IMR-90 (cell line): Measurements from ENCODE around the gene SP2. TPM values are rescaled to one million over a fixed set of nuclear protein-coding genes. Genes with fewer than 3 reads are reported as not detected.

Experiments used
- ATAC-seq: fragments of 200-7000 bp; cut with Tn5 transposase; 2 replicates; pipeline ENCODE4 v1.9.1; 2020; ENCODE audit warnings: low read depth, mild to moderate bottlenecking, moderate library complexity
- BruUV-seq: library from RNA; stranded (reverse); fragments of 400-500 nt; replicated peaks from 2 replicates; lab custom pipeline; 2021; lab: Mats Ljungman, UMichigan
- CTCF ChIA-PET: fragments of 300-600 bp; formaldehyde crosslinking; extraction: SDS; loops from one replicate; lab custom pipeline; 2021; ENCODE audit warnings: antibody characterized with exemption; lab: Yijun Ruan, JAX
- POLR2A ChIA-PET: fragments of 300-600 bp; sonication (Branson Sonifier 250); formaldehyde crosslinking; loops from one replicate; lab custom pipeline; 2022; ENCODE audit warnings: antibody characterized with exemption; ENCODE audit not compliant: unreplicated experiment; lab: Charles Lee
- DNase-seq: peaks from one replicate; pipeline ENCODE4 v3.0.0; 2013
- H2AFZ ChIP-seq: replicated peaks from 2 replicates; pipeline ENCODE3; 2013; ENCODE audit warnings: low read length, mild to moderate bottlenecking; ENCODE audit not compliant: poor library complexity
- H2AK5ac ChIP-seq: 2 replicates; pipeline ENCODE4 v1.6.1; 2013; ENCODE audit warnings: low read depth, low read length, inconsistent platforms
- H2AK9ac ChIP-seq: replicated peaks from 2 replicates; pipeline ENCODE3; 2013; ENCODE audit warnings: mild to moderate bottlenecking, low read depth, low read length, moderate library complexity; ENCODE audit not compliant: poor library complexity
- H2BK120ac ChIP-seq: 2 replicates; pipeline ENCODE4 v1.6.1; 2013; ENCODE audit warnings: low read depth, low read length, inconsistent platforms
- H2BK15ac ChIP-seq: 3 replicates; pipeline ENCODE4 v1.6.1; 2013; ENCODE audit warnings: low read depth, low read length, inconsistent platforms
- H2BK20ac ChIP-seq: 2 replicates; pipeline ENCODE4 v1.6.1; 2013; ENCODE audit warnings: low read depth, mild to moderate bottlenecking, inconsistent platforms, low read length, moderate library complexity
- H2BK5ac ChIP-seq: 2 replicates; pipeline ENCODE4 v1.6.1; 2013; ENCODE audit warnings: mild to moderate bottlenecking, low read depth, low read length, inconsistent platforms; ENCODE audit not compliant: poor library complexity, severe bottlenecking
- H3K14ac ChIP-seq: replicated peaks from 2 replicates; pipeline ENCODE4 v1.6.1; 2013; ENCODE audit warnings: low read depth, low read length, inconsistent platforms
- H3K18ac ChIP-seq: 2 replicates; pipeline ENCODE4 v1.6.1; 2013; ENCODE audit warnings: low read depth, low read length, control low read depth
- H3K23ac ChIP-seq: 2 replicates; pipeline ENCODE4 v1.6.1; 2013; ENCODE audit warnings: low read depth, low read length, inconsistent platforms
- H3K27ac ChIP-seq: 2 replicates; pipeline ENCODE4 v1.5.1; 2013; ENCODE audit warnings: mild to moderate bottlenecking, control low read depth, low read length; ENCODE audit not compliant: insufficient read depth
- H3K27me3 ChIP-seq: 2 replicates; pipeline ENCODE4 v1.6.1; 2013; ENCODE audit warnings: low read length; ENCODE audit not compliant: control insufficient read depth, insufficient read depth
- H3K36me3 ChIP-seq: 2 replicates; pipeline ENCODE4 v1.6.1; 2013; ENCODE audit warnings: low read length, mixed read lengths; ENCODE audit not compliant: control insufficient read depth, insufficient read depth
- H3K4ac ChIP-seq: 2 replicates; pipeline ENCODE4 v1.6.1; 2013; ENCODE audit warnings: low read depth, low read length, inconsistent platforms
- H3K4me1 ChIP-seq: 2 replicates; pipeline ENCODE4 v1.6.1; 2013; ENCODE audit warnings: low read length, mixed read lengths; ENCODE audit not compliant: control insufficient read depth, insufficient read depth
- H3K4me2 ChIP-seq: 2 replicates; pipeline ENCODE4 v1.6.1; 2013; ENCODE audit warnings: low read depth, mild to moderate bottlenecking, control low read depth, low read length, moderate library complexity
- H3K4me3 ChIP-seq: 2 replicates; pipeline ENCODE4 v1.5.1; 2013; ENCODE audit warnings: low read depth, mild to moderate bottlenecking, control low read depth, low read length, moderate library complexity; ENCODE audit not compliant: insufficient read depth
- H3K56ac ChIP-seq: 2 replicates; pipeline ENCODE4 v1.6.1; 2013; ENCODE audit warnings: low read length, inconsistent platforms; ENCODE audit not compliant: insufficient read depth; ENCODE audit errors: extremely low read depth
- H3K79me1 ChIP-seq, 2 experiments: 2 replicates each; pipeline ENCODE4 v1.6.1; 2013; ENCODE audit warnings: low read length in 2 of 2, inconsistent platforms in 1 of 2, low read depth in 1 of 2
- H3K9ac ChIP-seq: 2 replicates; pipeline ENCODE4 v1.6.1; 2013; ENCODE audit warnings: low read depth, low read length, control low read depth
- H3K9me1 ChIP-seq: 2 replicates; pipeline ENCODE4 v1.6.1; 2013; ENCODE audit warnings: low read length, inconsistent platforms; ENCODE audit not compliant: insufficient read depth
- H3K9me3 ChIP-seq: 2 replicates; pipeline ENCODE4 v1.6.1; 2013; ENCODE audit warnings: low read length; ENCODE audit not compliant: control insufficient read depth, insufficient read depth
- H4K20me1 ChIP-seq: 2 replicates; pipeline ENCODE4 v1.6.1; 2013; ENCODE audit warnings: low read length, inconsistent platforms; ENCODE audit not compliant: insufficient read depth
- H4K5ac ChIP-seq: 2 replicates; pipeline ENCODE4 v1.6.1; 2013; ENCODE audit warnings: mild to moderate bottlenecking, low read depth, low read length, control low read depth
- H4K8ac ChIP-seq, 2 experiments: 2 replicates each; pipeline ENCODE4 v1.6.1; 2013; ENCODE audit warnings: low read depth in 2 of 2, low read length in 2 of 2, control low read depth in 1 of 2, inconsistent platforms in 1 of 2
- H4K91ac ChIP-seq: 2 replicates; pipeline ENCODE4 v1.6.1; 2013; ENCODE audit warnings: low read depth, low read length, inconsistent platforms; ENCODE audit not compliant: insufficient read depth
- BHLHE40 ChIP-seq: fragments of 150-350 bp; IDR thresholded peaks from 2 replicates; pipeline ENCODE4 v1.6.1; 2016; ENCODE audit warnings: mild to moderate bottlenecking, low read depth, low read length
- CEBPB ChIP-seq: IDR thresholded peaks from 2 replicates; pipeline ENCODE4 v1.6.1; 2012; ENCODE audit warnings: low read depth, low read length, improper control_type of control experiment
- CHD1 ChIP-seq: IDR thresholded peaks from 2 replicates; pipeline ENCODE4 v1.6.1; 2012; ENCODE audit warnings: low read depth, low read length, improper control_type of control experiment
- FOS ChIP-seq: fragments of 150-350 bp; IDR thresholded peaks from 2 replicates; pipeline ENCODE4 v1.6.1; 2016; ENCODE audit warnings: low read depth, low read length
- MAFK ChIP-seq: IDR thresholded peaks from 2 replicates; pipeline ENCODE4 v1.6.1; 2012; ENCODE audit warnings: low read depth, low read length, improper control_type of control experiment
- MAZ ChIP-seq: IDR thresholded peaks from 2 replicates; pipeline ENCODE4 v1.6.1; 2012; ENCODE audit warnings: low read depth, mild to moderate bottlenecking, low read length, improper control_type of control experiment, moderate library complexity, borderline replicate concordance
- MXI1 ChIP-seq: IDR thresholded peaks from 2 replicates; pipeline ENCODE4 v1.6.1; 2012; ENCODE audit warnings: low read depth, mild to moderate bottlenecking, low read length, moderate library complexity, borderline replicate concordance
- NFE2L2 ChIP-seq: fragments of 150-350 bp; IDR thresholded peaks from 2 replicates; pipeline ENCODE4 v1.6.1; 2016; ENCODE audit warnings: low read depth, mild to moderate bottlenecking, low read length
- POLR2A ChIP-seq: IDR thresholded peaks from 2 replicates; pipeline ENCODE4 v1.6.1; 2012; ENCODE audit warnings: mild to moderate bottlenecking, low read depth, low read length
- RAD21 ChIP-seq: IDR thresholded peaks from 2 replicates; pipeline ENCODE4 v1.6.1; 2012; ENCODE audit warnings: low read length, improper control_type of control experiment
- SMC3 ChIP-seq: fragments of 150-350 bp; IDR thresholded peaks from 2 replicates; pipeline ENCODE4 v1.6.1; 2016; ENCODE audit warnings: low read depth, mild to moderate bottlenecking, antibody characterized with exemption, low read length, moderate library complexity
- WGBS, 2 experiments: methylation state at CpG; one replicate each; pipeline versions ENCODE4 v1.1.5 to v1.1.7; 2013; ENCODE audit warnings: missing lambda C conversion rate in 2 of 2; ENCODE audit not compliant: insufficient read length in 1 of 2; ENCODE audit errors: extremely low coverage in 2 of 2; 5-methylcytosine and 5-hydroxymethylcytosine counted together
- dilution Hi-C: fragments of 300-500 bp; cut with HindIII; formaldehyde crosslinking; loops from one replicate; pipeline ENCODE4 v1.14.3; 2018; ENCODE audit warnings: low sequenced_read_pairs; ENCODE audit not compliant: unreplicated experiment
- in situ Hi-C: fragments of 300-500 bp; cut with MboI; formaldehyde crosslinking; loops from 3 replicates; pipeline ENCODE4 v1.14.3; 2019; ENCODE audit warnings: low sequenced_read_pairs, inconsistent platforms, mixed read lengths
- intact Hi-C: fragments of 100-400 bp; cut with micrococcal nuclease; formaldehyde crosslinking; loops from 2 replicates; pipeline ENCODE4 v1.10.0; 2022
- polyA plus RNA-seq, 3 experiments: library from polyadenylated mRNA; depleted of rRNA; stranded (reverse); fragments of >200 nt; gene quantifications; 2 replicates each; pipeline ENCODE4 v1.2.3, GENCODE V29; 2012; ENCODE audit warnings: low replicate concordance in 1 of 3
- total RNA-seq: library from RNA; depleted of rRNA; stranded (reverse); fragments of >200 nt; gene quantifications from 2 replicates; pipeline ENCODE4 v1.2.3, GENCODE V29; 2012
- TF ChIP-seq, protein P1 (sequence below): fragments of 150-350 bp; IDR thresholded peaks from 2 replicates; pipeline ENCODE4 v1.6.1; 2017; ENCODE audit warnings: mild to moderate bottlenecking, antibody characterized with exemption, low read length, low read depth
- TF ChIP-seq, protein P2 (sequence below): conservative IDR thresholded peaks from 2 replicates; pipeline ENCODE4 v1.5.1; 2012; ENCODE audit warnings: mild to moderate bottlenecking, low read depth, low read length, improper control_type of control experiment
- TF ChIP-seq, protein P3 (sequence below): fragments of 150-350 bp; IDR thresholded peaks from 2 replicates; pipeline ENCODE4 v1.6.1; 2016; ENCODE audit warnings: low read depth, mild to moderate bottlenecking, low read length, moderate library complexity, borderline replicate concordance

SP2 gene
- total and polyA plus RNA-seq, 2 of the 4 experiments (the other 2 are of a cell fraction) = 0.72 to 13.8 TPM

DNA sequence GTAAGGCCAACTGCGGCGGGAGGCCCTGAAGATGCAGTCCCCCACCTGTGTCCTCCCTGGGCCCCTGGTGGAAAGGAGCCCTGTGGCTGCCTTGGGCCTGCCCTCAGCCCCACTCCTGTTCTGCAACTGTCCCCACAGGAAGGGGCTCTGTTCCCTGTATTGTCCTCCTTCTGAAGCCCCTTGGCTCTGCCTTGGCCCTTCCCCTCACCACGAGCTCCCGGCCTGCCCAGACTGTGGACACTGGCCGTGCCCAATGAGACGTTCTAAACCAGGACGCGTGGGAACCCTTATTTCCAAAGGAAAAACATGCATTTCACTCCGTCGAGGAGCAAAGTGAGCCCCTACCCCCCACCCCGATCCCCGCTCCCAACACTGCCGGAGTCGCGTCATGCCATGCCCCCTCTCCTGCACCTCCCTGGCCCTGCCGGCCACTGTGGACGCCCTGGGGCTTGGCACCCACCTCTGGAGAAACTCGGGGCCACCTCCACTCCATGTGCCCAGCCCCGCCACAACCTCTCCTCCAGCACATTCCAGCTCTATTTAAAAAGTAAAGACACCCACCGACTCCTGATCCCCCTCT lies 31.9 kb downstream of the SP2 start:
- Histone ChIP-seq H3K4ac (no peak overlapping the region), H2AK9ac (no peak overlapping the region), H4K91ac (no peak overlapping the region), H3K27ac (no peak overlapping the region), H2BK15ac (no peak overlapping the region), H2BK5ac (no peak overlapping the region), H3K4me2 (no peak overlapping the region), H3K23ac (no peak overlapping the region), H3K14ac (no peak overlapping the region), H2BK20ac (no peak overlapping the region), H3K4me3 (no peak overlapping the region), H3K4me1 (no peaks in the 10 kb centered on the region), H3K56ac (no peak overlapping the region), H4K5ac (no peak overlapping the region), H3K36me3 (peaks cover 34% of the 10 kb centered on the region), H4K20me1 (no peaks in the 10 kb centered on the region; the same call in 1 of the 2 replicates), H2AK5ac (no peak overlapping the region), H4K8ac (no peak overlapping the region), H3K79me1 (no peaks in the 10 kb centered on the region), H2AFZ (no peak overlapping the region), H3K9ac (no peak overlapping the region), H3K18ac (no peak overlapping the region), H3K9me1 (no peaks in the 10 kb centered on the region; the same call in 1 of the 2 replicates), H3K9me3 (no peaks in the 10 kb centered on the region), H2BK120ac (no peak overlapping the region), H3K27me3 (no peaks in the 10 kb centered on the region)
- BruUV-seq = no TSS peak
- CTCF ChIA-PET = no interaction called here
- in situ Hi-C loops = no loop called here
- intact Hi-C loops = no loop called here
- DNase-seq = no peak
- TF ChIP-seq SMC3 = no peak
- TF ChIP-seq, protein P1, sequence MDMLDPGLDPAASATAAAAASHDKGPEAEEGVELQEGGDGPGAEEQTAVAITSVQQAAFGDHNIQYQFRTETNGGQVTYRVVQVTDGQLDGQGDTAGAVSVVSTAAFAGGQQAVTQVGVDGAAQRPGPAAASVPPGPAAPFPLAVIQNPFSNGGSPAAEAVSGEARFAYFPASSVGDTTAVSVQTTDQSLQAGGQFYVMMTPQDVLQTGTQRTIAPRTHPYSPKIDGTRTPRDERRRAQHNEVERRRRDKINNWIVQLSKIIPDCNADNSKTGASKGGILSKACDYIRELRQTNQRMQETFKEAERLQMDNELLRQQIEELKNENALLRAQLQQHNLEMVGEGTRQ = no peak
- TF ChIP-seq, protein P2, sequence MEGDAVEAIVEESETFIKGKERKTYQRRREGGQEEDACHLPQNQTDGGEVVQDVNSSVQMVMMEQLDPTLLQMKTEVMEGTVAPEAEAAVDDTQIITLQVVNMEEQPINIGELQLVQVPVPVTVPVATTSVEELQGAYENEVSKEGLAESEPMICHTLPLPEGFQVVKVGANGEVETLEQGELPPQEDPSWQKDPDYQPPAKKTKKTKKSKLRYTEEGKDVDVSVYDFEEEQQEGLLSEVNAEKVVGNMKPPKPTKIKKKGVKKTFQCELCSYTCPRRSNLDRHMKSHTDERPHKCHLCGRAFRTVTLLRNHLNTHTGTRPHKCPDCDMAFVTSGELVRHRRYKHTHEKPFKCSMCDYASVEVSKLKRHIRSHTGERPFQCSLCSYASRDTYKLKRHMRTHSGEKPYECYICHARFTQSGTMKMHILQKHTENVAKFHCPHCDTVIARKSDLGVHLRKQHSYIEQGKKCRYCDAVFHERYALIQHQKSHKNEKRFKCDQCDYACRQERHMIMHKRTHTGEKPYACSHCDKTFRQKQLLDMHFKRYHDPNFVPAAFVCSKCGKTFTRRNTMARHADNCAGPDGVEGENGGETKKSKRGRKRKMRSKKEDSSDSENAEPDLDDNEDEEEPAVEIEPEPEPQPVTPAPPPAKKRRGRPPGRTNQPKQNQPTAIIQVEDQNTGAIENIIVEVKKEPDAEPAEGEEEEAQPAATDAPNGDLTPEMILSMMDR = no peak
- no peak for TF ChIP-seq FOS
- no peak for TF ChIP-seq NFE2L2
- TF ChIP-seq, protein P3, sequence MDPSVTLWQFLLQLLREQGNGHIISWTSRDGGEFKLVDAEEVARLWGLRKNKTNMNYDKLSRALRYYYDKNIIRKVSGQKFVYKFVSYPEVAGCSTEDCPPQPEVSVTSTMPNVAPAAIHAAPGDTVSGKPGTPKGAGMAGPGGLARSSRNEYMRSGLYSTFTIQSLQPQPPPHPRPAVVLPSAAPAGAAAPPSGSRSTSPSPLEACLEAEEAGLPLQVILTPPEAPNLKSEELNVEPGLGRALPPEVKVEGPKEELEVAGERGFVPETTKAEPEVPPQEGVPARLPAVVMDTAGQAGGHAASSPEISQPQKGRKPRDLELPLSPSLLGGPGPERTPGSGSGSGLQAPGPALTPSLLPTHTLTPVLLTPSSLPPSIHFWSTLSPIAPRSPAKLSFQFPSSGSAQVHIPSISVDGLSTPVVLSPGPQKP = no peak
- no peak for TF ChIP-seq POLR2A
- TF ChIP-seq MXI1 = no peak
- TF ChIP-seq MAFK = no peak
- no peak for TF ChIP-seq BHLHE40
- no peak for TF ChIP-seq CEBPB
- no peak for TF ChIP-seq CHD1
- no peak for TF ChIP-seq RAD21
- no peak for TF ChIP-seq MAZ
- dilution Hi-C loops = no loop called here
- WGBS, 2 experiments = 94% methylated on average over 3 of the region's 20 CpGs; no CpG with 5 or more reads in 1 of the 2 experiments
- ATAC-seq = no peak
- POLR2A ChIA-PET = no interaction called here
